Right atrium auricular region (tissue), 2 donors: Measurements from ENCODE around the gene SUN2. TPM values are rescaled to one million over a fixed set of nuclear protein-coding genes. Genes with fewer than 3 reads are reported as not detected.

ENCODE experiments used
- DNase-seq: peaks from one replicate; pipeline ENCODE4 v3.0.0-alpha.2; 2019; ENCODE audit warnings: low spot score
- H3K27ac ChIP-seq, 2 donors: fragments of 200-600 bp; sonication (generic); 1 replicate in 1 of 2; 2 replicates in 1 of 2; pipeline ENCODE4 v1.5.1; 2016 to 2019
- H3K27me3 ChIP-seq, 2 donors: fragments of 200-600 bp; sonication (generic); one replicate each; pipeline versions ENCODE4 v1.5.1 to v1.6.0; 2017 to 2019
- H3K36me3 ChIP-seq: fragments of 200-600 bp; sonication (generic); one replicate; pipeline ENCODE4 v1.5.1; 2016
- H3K4me1 ChIP-seq, 2 donors: fragments of 200-600 bp; sonication (generic); one replicate each; pipeline versions ENCODE4 v1.5.1 to v1.6.0; 2017 to 2019
- H3K4me3 ChIP-seq, 2 donors: fragments of 200-600 bp; sonication (generic); 1 replicate in 1 of 2; 2 replicates in 1 of 2; pipeline ENCODE4 v1.5.1; 2017 to 2019; ENCODE audit warnings: mild to moderate bottlenecking in 1 of 2, moderate library complexity in 1 of 2
- H3K9me3 ChIP-seq, 2 donors: fragments of 200-600 bp; sonication (generic); one replicate each; pipeline ENCODE4 v1.5.1; 2019
- total RNA-seq, 2 donors: library from RNA; depleted of rRNA; stranded (reverse); fragments of >200 nt; gene quantifications; one replicate each; pipeline ENCODE4 v1.1.0, GENCODE V29; 2016
- TF ChIP-seq, protein P1 (sequence below), 2 donors: fragments of 200-600 bp; sonication (generic); IDR thresholded peaks; one replicate each; pipeline ENCODE4 v1.5.1; 2019; ENCODE audit warnings: antibody characterized with exemption in 2 of 2

SUN2 gene
- total RNA-seq, 2 donors from 2014 or later: 155 to 252 TPM

DNA sequence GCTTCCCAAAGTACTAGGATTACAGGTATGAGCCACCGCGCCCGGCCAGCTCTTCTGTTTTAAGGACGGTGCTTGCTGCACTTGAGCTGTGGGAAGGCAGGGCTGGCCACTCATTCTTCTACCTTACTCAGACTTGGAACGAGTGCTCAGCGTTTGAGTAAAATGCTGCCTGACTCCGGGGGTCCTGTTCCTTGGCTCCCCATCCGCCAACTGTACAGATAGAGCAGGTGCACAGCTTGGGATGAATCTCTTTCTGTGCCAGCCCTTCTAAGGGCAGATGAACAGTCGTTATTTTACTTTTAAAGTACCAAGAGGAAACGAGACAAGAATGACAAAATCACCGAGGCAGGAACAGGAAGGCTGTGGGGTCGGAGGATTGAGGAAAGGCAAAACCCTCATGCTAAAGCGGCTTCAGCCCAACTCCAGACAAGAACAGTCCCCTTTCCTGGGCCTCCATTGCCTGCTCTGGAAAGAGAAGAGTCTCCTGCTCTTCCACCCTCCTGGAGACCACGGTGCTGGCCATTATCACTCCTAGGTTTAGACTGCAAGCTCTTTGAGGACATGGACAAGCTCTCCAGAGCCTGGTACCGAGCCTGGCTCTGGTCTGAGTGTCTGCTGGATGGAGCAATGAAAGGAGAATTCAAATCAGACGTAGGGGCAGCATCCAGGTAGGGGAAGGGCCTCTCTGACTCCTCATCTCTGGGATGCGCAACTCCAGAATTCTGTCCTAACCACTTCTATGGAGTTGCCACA, 1.1 kb upstream of the SUN2 start:
- Histone ChIP-seq H3K4me1 (peaks cover 0 to 46% of the 10 kb centered on the region in 2 donors), H3K27ac (peak overlapping the region; percentile 95 to 98), H3K4me3 (peak overlapping the region in 1 of 2 donors; percentile 64), H3K27me3 (no peaks in the 10 kb centered on the region), H3K36me3 (peaks cover 7% of the 10 kb centered on the region), H3K9me3 (no peaks in the 10 kb centered on the region)
- TF ChIP-seq, protein P1, sequence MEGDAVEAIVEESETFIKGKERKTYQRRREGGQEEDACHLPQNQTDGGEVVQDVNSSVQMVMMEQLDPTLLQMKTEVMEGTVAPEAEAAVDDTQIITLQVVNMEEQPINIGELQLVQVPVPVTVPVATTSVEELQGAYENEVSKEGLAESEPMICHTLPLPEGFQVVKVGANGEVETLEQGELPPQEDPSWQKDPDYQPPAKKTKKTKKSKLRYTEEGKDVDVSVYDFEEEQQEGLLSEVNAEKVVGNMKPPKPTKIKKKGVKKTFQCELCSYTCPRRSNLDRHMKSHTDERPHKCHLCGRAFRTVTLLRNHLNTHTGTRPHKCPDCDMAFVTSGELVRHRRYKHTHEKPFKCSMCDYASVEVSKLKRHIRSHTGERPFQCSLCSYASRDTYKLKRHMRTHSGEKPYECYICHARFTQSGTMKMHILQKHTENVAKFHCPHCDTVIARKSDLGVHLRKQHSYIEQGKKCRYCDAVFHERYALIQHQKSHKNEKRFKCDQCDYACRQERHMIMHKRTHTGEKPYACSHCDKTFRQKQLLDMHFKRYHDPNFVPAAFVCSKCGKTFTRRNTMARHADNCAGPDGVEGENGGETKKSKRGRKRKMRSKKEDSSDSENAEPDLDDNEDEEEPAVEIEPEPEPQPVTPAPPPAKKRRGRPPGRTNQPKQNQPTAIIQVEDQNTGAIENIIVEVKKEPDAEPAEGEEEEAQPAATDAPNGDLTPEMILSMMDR (IDR thresholded peaks at IDR 0.05): no peak
- DNase-seq: no peak

- no peaks in the 10 kb centered on the region for H3K27me3 ChIP-seq
- H3K36me3 ChIP-seq: peaks cover 23% of the 10 kb centered on the region
- TF ChIP-seq, protein P1 (IDR thresholded peaks at IDR 0.05): peak in 1 of 2 donors; percentile 20
- H3K27ac ChIP-seq: peak overlapping the region; percentile 95 to 98
- H3K4me1 ChIP-seq: peaks cover 0 to 50% of the 10 kb centered on the region in 2 donors
- H3K9me3 ChIP-seq: no peaks in the 10 kb centered on the region
- H3K4me3 ChIP-seq: peak overlapping the region; percentile 54 to 64
- peak; percentile 96 for DNase-seq
Measured at GRCh38 chr22:38755155-38755910, 465 bp downstream of the SUN2 start.

GRCh38 chr22:38754751-38755154, 1.0 kb downstream of the SUN2 start:
- Histone ChIP-seq H3K36me3 (peaks cover 29% of the 10 kb centered on the region), H3K4me1 (peaks cover 0 to 50% of the 10 kb centered on the region in 2 donors), H3K9me3 (no peaks in the 10 kb centered on the region), H3K27me3 (no peaks in the 10 kb centered on the region), H3K27ac (peak overlapping the region; percentile 95 to 98), H3K4me3 (peak overlapping the region; percentile 54 to 64)
- TF ChIP-seq, protein P1 (IDR thresholded peaks at IDR 0.05): no peak
- peak; percentile 75 for DNase-seq

GRCh38 chr22:38753948-38754750, 1.6 kb downstream of the SUN2 start:
- Histone ChIP-seq H3K9me3 (no peaks in the 10 kb centered on the region), H3K27ac (peak overlapping the region; percentile 95 to 98), H3K27me3 (no peaks in the 10 kb centered on the region), H3K4me3 (peak overlapping the region; percentile 54 to 64), H3K4me1 (peaks cover 0 to 50% of the 10 kb centered on the region in 2 donors), H3K36me3 (peaks cover 35% of the 10 kb centered on the region)
- peak; percentile 93 for DNase-seq
- TF ChIP-seq, protein P1 (IDR thresholded peaks at IDR 0.05): no peak

DNA sequence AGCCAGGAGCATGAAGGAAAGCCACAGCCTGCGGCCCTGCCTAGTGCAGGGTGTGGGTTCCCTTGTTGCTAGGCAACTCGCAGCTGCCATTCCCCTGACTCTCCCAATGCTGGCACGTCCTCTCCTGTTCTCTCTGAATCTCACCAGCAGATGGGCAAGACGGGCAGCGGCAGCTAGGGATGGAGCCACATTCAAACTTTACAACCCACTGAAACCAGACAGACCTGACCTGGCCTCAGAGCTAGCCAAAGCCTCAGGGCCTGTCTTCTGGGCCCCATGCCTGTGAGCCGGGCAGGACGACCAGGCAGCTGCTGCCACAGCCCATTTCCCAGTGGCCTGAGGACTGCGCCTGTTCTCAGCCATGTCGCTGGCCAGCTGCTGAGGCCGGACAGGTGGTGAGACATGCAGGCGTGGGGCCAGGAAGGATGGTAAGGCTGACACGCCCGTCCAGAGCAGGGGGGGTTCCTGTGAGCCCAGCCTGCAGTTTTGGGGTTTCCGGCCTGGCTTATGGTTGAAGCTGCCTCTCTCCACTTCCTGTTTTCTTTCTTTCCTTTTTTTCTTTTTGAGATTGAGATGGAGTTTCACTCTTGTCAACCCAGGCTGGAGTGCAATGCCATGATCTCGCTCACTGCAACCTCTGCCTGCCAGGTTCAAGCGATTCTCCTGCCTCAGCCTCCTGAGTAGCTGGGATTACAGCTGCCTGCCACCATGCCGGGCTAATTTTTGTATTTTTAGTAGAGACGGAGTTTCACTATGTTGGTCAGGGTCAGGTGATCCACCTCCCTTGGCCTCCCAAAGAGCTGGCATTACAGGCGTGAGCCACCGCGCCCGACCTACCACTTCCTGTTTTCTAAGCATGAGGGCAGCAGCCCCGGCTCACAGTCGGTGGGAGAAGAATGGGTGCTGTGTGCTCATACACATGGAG, 4.1 kb downstream of the SUN2 start:
- Histone ChIP-seq H3K4me1 (peaks cover 0 to 42% of the 10 kb centered on the region in 2 donors), H3K27me3 (no peaks in the 10 kb centered on the region), H3K27ac (no peak overlapping the region), H3K36me3 (peaks cover 59% of the 10 kb centered on the region), H3K4me3 (no peak overlapping the region), H3K9me3 (no peaks in the 10 kb centered on the region)
- TF ChIP-seq, protein P1 (IDR thresholded peaks at IDR 0.05): no peak
- no peak for DNase-seq
